Mononuclear cell (primary cell): ENCODE measurements around the gene GARIN5B. TPM values are rescaled to one million over a fixed set of nuclear protein-coding genes. Genes with fewer than 3 reads are reported as not detected.
"Not testable (repeated sequence)": the region's sequence is repeated elsewhere in the genome, so short reads cannot be mapped to it uniquely, and the experiment has no call there.

Experiments
- H3K27me3 ChIP-seq: 2 replicates; pipeline ENCODE4 v1.6.0; 2011; ENCODE audit warnings: low read length, control low read depth; ENCODE audit not compliant: insufficient read depth
- H3K4me1 ChIP-seq: 2 replicates; pipeline ENCODE4 v1.5.1; 2011; ENCODE audit warnings: mild to moderate bottlenecking, low read length, control low read depth; ENCODE audit not compliant: insufficient read depth
- H3K4me3 ChIP-seq: 2 replicates; pipeline ENCODE4 v1.5.1; 2011; ENCODE audit warnings: mild to moderate bottlenecking, low read length, moderate library complexity
- H3K9me3 ChIP-seq: 2 replicates; pipeline ENCODE4 v1.5.1; 2011; ENCODE audit warnings: low read depth, mild to moderate bottlenecking, control low read depth, low read length
- total RNA-seq: library from RNA; depleted of rRNA; stranded (reverse); fragments of >200 nt; gene quantifications from one replicate; pipeline ENCODE4 v1.2.3, GENCODE V29; 2012

The GARIN5B gene
- total RNA-seq, 1 donor, result not detected

GRCh38 chr19:55336101-55336500, 27.0 kb downstream of the GARIN5B start:
- no peak overlapping the region for H3K4me3 ChIP-seq
- H3K9me3 ChIP-seq, result no peaks in the 10 kb centered on the region
- H3K27me3 ChIP-seq, result no peaks in the 10 kb centered on the region
- peaks cover 34% of the 10 kb centered on the region for H3K4me1 ChIP-seq

DNA sequence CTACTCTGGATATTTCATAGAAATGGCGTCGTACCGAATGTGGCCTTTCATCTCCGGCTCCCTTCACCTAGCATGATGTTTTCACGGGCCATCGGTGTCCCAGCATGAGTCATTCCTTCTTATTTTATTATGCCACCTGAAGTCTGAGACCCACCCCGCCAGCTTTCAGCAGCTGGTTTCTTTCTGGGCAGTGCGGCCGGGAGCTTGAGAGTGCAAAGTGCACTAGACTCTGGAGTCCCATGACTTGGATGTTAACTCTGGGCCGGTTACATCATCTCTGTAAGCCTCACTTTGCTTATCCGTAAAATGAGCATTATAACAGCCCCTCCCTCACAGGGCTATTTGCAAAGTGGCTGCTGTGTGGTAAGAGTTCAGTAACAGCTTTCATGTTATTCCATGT, 29.2 kb downstream of the GARIN5B start:
- Histone ChIP-seq H3K4me1 (peaks cover 28% of the 10 kb centered on the region), H3K9me3 (no peaks in the 10 kb centered on the region), H3K27me3 (no peaks in the 10 kb centered on the region)

GRCh38 chr19:55329791-55330190, 33.3 kb downstream of the GARIN5B start:
- not testable (repeated sequence) for H3K4me3 ChIP-seq, H3K27me3 ChIP-seq, H3K9me3 ChIP-seq
- peaks cover 41% of the 10 kb centered on the region for H3K4me1 ChIP-seq

More for the DNA sequence above, 29.2 kb downstream of the GARIN5B start:
- no peak overlapping the region for H3K4me3 ChIP-seq

DNA sequence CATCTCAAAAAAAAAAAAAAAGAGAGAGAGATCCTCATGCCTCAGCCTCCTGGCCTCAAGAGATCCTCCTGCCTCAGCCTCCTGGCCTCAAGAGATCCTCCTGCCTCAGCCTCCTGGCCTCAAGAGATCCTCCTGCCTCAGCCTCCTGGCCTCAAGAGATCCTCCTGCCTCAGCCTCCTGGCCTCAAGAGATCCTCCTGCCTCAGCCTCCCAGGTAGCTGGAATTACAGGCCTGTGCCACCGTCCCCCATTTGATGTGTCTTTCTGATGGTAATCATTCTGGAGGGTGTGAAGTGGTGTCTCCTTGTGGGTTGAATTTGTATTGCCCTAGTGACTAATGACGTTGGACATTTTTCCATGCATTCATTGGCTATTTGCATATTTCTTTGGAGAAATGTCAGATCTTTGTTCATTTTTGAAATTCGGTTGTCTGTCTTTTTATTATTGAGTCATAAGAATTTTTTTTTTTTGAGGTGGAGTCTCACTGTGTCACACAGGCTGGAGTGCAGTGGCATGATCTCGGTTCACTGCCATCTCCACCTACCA, 34.2 kb downstream of the GARIN5B start:
- peaks cover 44% of the 10 kb centered on the region for H3K4me1 ChIP-seq
- not testable (repeated sequence) for H3K27me3 ChIP-seq, H3K4me3 ChIP-seq, H3K9me3 ChIP-seq

- Histone ChIP-seq H3K4me3 (peak within 1 kb of the TSS; percentile 34), H3K4me1 (peaks cover 57% of the 10 kb centered on the region), H3K27me3 (no peaks in the 10 kb centered on the region)
Measured at GRCh38 chr19:55325172-55325571, 37.9 kb downstream of the GARIN5B start, which contains the start of gene TMEM150B. TSS of gene TMEM150B (minus strand) at chr19:55325341. CDS start at chr19:55321036, 4,305 bp downstream.

DNA sequence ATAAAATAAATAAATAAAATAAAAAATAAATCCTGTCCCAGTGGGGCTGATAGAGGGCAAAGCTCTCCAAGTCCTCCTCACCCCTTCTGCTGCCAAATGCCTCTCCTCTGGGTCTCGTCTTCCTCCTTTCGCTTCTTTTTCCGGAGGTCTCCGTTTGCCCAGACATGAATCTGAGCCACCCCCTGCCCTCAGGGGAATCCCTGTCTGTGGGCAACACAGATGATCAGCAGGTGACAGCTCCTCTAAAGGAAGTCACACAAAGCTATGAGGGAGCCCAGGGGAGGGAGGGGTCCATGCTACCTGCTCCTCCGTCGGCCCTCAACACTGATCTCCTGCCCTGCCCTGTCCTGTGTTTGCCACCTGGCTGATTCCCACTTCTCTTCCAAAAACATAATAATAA, 38.4 kb downstream of the GARIN5B start:
- H3K9me3 ChIP-seq, result no peaks in the 10 kb centered on the region
- no peaks in the 10 kb centered on the region for H3K27me3 ChIP-seq
- H3K4me1 ChIP-seq, result peaks cover 54% of the 10 kb centered on the region
- H3K4me3 ChIP-seq, result peak overlapping the region; percentile 34

More at GRCh38 chr19:55325172-55325571, 37.9 kb downstream of the GARIN5B start, which contains the start of gene TMEM150B:
- no peaks in the 10 kb centered on the region for H3K9me3 ChIP-seq

GRCh38 chr19:55322204-55322885, 40.7 kb downstream of the GARIN5B start:
- Histone ChIP-seq H3K4me3 (no peak overlapping the region), H3K27me3 (no peaks in the 10 kb centered on the region), H3K9me3 (no peaks in the 10 kb centered on the region), H3K4me1 (peaks cover 48% of the 10 kb centered on the region)

DNA sequence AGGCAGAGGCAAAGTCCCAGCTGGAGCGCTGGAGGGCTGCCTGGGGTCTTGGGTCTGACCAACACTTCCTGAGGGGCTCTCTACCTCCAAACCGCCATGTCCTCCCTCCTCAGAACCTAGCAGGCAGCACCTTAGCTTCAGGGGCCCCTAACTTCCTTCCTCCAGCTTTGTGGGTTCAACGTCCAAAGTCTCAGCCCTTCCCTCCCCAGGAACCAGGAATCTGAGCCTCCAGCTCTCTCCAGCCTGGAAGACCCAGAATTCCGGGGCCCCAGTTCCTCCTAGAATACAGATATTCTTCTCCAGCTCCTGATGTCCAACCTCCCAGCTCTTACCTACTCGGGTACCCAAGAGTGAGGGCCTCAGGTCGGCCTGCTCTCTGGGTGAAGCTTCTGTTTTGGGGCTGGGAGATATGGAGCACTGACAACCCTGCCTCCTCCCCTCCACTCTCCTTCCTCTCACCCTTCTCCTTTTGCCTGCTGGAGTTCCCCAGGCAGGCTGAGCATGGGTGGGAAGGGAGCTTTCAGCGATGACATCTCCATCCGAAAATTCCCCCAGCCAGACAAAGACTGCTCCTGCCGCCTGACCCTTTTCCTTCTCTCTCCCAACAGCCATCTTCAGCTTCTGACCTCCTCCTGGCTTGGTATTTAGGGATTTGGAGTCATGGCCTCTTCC, 41.5 kb downstream of the GARIN5B start:
- no peak overlapping the region for H3K4me3 ChIP-seq
- H3K4me1 ChIP-seq, result peaks cover 44% of the 10 kb centered on the region
- H3K27me3 ChIP-seq, result no peaks in the 10 kb centered on the region
- no peaks in the 10 kb centered on the region for H3K9me3 ChIP-seq

- H3K9me3 ChIP-seq, result no peaks in the 10 kb centered on the region
- no peaks in the 10 kb centered on the region for H3K27me3 ChIP-seq
- peaks cover 37% of the 10 kb centered on the region for H3K4me1 ChIP-seq
- no peak overlapping the region for H3K4me3 ChIP-seq
Measured at GRCh38 chr19:55320844-55321419, 42.1 kb downstream of the GARIN5B start.

DNA sequence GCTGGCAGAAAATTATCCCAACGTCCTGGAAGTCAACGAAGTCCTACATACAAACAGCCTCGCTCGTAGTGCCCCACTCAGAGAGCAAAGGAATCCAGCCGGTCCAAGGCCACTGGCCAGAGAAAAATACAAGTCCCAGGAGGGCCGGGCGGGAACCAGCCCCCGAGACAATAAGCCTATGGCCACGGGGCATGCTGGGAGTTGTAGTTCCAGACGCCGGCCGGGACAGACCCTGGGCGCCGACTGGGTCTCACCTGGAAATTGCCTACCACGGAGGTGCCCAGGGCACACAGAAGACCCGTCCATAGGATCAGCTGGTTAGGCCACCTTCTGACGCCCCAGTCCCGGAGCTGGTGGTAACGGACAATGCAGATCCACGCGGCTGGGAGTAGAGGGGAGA, 43.3 kb downstream of the GARIN5B start:
- peaks cover 31% of the 10 kb centered on the region for H3K4me1 ChIP-seq
- no peaks in the 10 kb centered on the region for H3K27me3 ChIP-seq
- H3K4me3 ChIP-seq, result no peak overlapping the region
- H3K9me3 ChIP-seq, result no peaks in the 10 kb centered on the region

GRCh38 chr19:55316646-55317045, 46.4 kb downstream of the GARIN5B start:
- Histone ChIP-seq H3K9me3 (no peaks in the 10 kb centered on the region), H3K4me3 (no peak overlapping the region), H3K4me1 (peaks cover 7% of the 10 kb centered on the region), H3K27me3 (no peaks in the 10 kb centered on the region)

DNA sequence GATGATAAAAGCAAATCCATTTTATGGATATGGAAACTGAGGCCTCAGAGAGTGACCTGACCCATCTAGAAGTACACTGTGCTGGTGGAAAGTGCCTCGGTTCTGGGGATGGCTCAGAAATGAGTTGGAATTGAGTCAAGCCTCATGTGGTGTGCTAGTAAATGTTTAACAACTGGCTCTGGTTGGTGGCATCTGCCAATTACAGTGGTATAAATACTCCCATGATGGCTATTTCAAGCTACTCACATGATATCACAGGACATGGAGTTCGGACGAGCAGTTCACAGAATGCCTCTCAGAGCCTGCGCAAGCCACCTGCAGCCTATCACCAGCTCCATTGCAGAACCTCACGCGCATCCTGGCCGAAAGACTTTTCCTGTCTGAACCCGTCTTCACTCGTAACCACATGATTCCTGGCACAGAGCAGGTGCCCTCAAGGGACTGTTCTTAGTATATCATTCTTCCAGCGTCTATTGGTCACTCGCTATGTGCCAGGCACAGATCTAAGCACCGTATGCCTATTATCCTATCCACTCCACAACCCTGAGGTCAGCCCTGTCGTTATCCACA, 47.0 kb downstream of the GARIN5B start:
- H3K27me3 ChIP-seq, result no peaks in the 10 kb centered on the region
- H3K4me1 ChIP-seq, result peaks cover under 1% of the 10 kb centered on the region
- no peak overlapping the region for H3K4me3 ChIP-seq
- H3K9me3 ChIP-seq, result no peaks in the 10 kb centered on the region

DNA sequence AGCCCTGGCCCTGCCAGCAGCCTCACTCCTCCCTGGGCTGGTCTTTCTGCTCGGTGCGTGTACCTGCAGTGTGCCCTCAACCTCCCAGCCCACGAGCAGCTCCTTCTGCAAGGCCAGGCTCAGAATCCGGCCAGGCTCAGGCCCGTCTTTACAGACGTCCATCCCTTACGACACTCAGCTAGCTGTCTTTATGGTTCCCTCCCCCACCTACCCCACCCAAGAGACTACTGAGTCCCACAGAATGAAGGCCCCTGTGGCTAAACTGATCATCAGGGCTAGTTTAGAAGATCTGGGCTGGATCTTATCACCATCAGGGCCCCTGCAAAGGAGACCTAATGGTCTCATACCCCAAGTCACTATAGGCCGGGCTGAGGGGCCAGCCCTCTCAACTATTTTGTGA, 48.7 kb downstream of the GARIN5B start:
- Histone ChIP-seq H3K27me3 (no peaks in the 10 kb centered on the region), H3K4me1 (no peaks in the 10 kb centered on the region), H3K9me3 (no peaks in the 10 kb centered on the region), H3K4me3 (no peak overlapping the region)

DNA sequence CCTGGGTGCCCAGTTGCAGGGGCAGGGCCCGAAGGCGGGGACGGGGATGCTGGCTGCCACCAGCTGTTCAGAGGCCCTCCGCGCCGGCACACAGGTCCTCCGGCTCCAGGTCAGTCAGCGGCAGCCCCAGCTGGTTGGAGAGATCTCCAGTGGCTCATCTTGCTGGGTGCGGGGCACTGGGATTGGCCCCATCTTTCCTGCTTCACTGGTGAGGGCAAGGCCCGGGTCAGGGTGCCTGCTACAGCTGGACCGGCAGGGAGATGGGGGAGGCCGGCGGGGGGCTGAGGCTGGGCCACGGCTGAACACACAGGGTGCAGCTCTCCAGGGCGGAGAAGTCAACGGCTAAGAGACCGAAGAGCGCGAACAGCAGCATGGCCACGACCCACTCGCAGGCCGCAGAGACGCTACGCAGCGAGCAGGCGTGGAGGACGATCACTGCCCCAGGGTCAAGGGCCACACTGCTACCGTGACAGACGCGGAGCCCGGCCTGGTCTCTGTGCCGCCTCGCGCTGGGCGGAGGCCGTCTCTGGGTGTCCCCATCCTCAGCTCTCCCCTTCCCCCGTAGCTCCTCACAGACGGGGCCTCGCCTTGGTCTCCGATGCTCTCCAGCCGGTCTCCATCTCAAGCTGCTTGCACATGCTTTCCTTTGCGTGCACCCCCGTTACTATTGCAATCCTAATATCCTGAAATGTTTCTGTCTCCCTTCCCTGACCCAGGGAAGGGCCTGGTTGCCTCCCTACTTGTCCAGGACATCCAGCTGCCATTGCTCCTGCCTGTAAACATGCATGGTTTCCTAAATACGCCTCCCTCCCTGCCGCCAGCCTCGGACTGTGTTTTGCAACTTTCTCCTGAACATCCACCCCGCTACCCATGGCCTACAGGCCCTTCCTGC, 50.2 kb downstream of the GARIN5B start:
- Histone ChIP-seq H3K27me3 (no peaks in the 10 kb centered on the region), H3K9me3 (no peaks in the 10 kb centered on the region)

More for the DNA sequence above, 50.2 kb downstream of the GARIN5B start:
- no peaks in the 10 kb centered on the region for H3K4me1 ChIP-seq
- no peak overlapping the region for H3K4me3 ChIP-seq
